CD4-positive, alpha-beta T cell treated with Interleukin-17A for 1 hour (primary cell): ENCODE measurements around the gene IRF4.
"Not testable (repeated sequence)": the region's sequence is repeated elsewhere in the genome, so short reads cannot be mapped to it uniquely, and the experiment has no call there.

ENCODE experiments used
- DNase-seq: peaks from one replicate; pipeline ENCODE4 v3.0.0-alpha.2; 2020

Gene IRF4

DNA sequence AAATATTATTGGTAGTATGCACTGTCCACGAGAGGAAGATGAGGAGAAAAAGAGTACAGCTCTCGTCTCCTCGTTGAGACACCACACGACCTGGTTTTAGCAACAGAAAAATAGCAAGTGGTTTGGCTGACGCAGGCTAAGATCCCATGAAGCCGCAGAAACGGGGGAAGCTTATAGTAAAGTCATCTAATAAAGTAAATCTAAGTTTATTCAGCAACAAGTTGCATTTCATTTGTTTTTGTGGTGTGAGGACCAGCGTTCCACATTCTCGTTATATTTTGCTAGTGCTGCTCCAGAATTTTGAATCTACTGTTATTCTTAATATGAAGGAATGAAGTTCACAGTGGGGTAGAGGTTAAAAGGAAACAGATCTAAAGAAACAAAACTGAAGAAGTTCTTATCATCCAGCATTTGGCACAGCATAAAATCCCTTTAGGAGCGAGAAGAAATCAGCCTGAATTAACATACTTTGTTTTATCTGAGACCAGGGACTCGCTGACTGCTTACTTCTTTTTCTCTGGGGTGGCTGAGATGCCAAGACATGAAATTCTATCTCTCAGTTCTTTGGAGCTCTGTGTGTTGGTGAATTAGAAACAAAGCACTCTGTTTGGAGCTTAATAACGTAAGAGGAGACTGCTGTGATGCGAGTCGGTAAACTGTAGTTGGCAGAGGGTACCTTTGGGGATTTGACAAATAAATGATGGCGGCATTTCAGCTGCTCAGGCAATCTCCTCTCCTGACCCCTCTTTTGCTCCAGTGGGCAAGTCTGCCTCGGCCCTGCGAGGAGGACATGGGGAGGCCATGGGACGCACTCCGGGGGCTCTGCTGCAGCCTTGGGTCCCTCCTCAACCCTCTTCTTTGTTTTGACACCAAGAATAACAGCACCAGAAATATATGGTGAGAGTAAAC lies 24.9 kb upstream of the IRF4 start:
- no peak for DNase-seq

DNA sequence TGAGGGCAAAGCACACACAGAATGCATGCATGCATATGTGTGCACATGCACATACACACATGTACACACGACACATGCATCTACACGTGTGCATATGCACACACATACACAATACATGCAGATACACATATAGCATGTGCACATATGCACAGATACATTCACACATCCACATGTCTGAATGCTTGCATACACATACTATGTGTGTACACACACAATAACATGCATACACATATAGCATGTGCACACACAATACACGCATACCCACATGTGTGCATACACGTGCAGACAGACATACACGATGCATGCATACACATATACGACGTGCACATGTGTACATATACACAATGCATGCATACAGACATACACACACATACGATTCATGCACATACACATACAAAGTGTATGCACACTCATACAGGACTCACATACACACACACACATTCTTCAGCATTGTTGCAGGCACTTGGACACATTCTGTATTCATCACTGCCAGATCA lies 24.2 kb upstream of the IRF4 start:
- no peak for DNase-seq

DNA sequence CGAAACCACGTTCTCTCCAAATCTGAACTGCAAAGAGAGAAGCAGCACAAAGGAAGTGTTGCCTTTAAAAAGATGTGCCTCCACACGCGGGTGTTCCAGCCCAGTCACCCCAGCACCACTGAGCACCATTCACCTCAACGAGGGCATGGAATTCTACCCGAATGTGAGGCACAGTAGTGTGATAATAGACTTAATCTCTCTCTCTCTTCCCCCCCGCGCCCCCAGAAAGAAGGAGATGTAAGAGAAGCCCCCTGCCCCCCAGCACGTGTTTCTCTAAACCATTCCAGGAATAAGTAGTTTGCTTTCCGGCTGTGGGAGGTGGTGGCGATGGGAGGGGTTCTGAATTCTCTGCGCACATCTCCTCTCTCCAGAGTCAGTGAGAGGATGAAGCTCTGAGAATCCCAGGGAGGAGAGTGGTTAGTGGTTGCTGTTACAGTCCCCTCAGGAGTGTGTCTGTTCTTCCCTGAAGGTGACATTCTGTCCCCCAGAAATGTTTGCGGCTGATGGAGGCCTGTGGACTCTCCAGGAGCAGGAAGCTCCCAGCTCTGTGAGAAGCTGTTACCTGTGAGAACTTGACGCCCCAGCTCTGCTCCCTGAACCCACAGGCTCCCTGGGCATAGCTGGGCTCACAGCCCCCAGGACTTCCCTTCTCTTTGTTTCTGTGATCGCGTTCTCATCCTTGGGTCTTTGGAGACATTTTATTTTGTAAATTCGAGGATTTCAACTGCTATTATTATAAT lies 23.5 kb upstream of the IRF4 start:
- DNase-seq, result no peak

DNA sequence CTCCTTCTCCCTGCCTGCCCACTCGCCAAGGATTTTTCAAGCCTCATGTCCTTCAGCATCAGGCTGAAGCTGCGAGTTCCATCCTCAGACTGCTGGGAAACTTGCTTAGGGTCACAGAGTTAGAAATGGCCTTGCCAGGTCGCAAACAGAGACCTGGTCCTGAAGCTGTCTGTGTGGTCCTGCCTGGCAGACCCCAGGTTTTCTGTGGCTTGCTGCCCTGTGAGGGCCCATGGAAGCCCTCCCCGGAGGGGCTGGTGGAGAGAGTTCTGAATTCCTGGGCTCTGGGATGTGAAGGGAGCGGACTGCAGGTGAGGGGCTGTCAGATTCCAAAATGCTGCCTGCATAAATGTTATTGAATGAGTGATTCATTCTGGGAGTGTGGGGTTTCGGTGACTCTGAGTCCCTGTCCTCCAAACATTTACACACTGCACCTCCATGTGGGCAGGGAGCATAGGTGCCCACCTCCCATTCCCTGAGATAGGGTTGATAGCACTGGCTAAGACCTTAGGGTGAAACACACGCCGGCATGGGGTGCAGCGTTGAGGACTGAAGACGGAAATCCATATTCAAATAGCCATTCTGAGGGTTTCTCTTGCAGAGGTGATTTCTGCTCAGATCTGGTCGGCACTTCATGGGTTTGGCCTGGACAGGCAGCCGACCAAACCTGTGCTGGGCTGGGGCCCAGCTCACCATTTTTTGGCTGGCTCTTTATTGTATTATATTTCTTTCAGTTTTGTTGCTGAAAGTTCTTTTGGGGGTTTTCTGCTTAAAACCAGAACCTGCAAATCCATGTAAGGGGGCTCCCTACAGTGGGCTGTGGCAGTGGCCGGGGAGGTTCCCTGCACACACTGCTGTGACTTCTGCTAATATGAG lies 21.8 kb upstream of the IRF4 start:
- DNase-seq, result no peak

DNA sequence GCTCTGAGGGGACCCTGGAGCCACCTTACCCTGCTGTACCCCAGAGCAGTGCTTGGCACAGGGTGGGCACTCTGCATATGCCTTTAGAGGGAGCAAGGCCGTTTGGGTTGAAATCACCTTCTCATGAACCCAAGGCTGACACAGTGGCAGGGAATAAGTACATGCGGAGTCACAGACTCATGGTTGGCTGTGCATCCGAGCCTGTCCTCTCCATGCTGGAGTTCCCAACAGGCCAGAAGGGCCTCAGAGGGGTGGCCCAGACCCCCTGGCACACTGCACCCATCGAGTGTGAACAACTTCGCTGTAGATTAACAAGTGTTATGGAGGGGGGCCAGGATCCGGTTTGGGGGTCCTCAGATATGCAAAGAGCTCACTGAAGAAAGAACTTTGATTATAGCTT lies 21.0 kb upstream of the IRF4 start:
- DNase-seq, result no peak

DNA sequence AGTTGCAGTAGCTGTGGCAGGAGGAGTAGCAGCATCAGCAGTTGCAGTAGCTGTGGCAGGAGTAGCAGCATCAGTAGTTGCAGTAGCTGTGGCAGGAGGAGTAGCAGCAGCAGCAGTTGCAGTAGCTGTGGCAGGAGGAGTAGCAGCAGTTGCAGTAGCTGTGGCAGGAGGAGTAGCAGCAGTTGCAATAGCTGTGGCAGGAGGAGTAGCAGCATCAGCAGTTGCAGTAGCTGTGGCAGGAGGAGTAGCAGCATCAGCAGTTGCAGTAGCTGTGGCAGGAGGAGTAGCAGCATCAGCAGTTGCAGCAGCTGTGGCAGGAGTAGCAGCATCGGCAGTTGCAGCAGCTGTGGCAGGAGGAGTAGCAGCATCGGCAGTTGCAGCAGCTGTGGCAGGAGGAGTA lies 19.7 kb upstream of the IRF4 start:
- DNase-seq, result not testable (repeated sequence)

DNA sequence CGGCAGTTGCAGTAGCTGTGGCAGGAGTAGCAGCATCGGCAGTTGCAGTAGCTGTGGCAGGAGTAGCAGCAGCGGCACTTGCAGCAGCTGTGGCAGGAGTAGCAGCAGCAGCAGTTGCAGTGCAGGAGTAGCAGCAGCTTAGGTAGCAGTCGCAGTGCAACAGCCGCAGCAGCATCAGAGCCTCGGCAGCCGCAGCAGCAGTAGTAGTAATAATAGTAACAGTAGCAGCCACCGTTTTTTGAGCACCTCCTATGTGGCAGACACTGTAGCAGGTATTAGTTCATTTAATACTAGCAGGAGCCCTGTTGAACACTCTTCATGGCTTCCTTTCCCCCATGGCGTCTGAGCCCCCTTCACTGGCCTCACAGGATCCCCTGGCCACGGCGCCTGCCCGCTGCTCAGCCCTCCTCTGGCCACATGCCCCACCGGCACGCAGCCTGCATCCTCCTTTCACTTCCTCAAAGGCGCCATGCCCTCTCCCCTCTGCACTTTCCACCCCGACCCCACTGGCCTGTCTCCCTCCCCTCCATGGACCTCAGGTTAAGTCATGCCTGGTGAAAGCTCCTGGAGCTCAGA lies 19.1 kb upstream of the IRF4 start:
- no peak for DNase-seq

DNA sequence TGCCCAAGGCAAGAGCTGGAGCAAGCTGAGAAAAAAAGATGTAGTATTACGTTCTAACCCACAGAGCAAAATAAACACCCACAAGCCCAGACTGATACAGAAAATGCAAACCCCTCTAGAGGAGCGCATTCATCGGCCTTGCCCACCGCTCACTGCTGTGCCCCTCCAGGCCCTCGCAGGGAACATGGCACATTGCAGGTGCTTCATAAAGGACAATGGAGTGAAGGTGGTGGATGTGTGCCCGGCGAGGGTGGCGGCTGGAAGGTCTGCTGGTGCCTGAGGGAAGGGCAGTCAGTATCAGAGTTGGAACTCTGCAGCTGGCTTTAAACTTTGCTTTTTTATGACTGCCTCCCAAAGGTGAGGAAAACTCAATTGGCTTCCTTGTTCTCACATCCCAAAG lies 18.5 kb upstream of the IRF4 start:
- no peak for DNase-seq

DNA sequence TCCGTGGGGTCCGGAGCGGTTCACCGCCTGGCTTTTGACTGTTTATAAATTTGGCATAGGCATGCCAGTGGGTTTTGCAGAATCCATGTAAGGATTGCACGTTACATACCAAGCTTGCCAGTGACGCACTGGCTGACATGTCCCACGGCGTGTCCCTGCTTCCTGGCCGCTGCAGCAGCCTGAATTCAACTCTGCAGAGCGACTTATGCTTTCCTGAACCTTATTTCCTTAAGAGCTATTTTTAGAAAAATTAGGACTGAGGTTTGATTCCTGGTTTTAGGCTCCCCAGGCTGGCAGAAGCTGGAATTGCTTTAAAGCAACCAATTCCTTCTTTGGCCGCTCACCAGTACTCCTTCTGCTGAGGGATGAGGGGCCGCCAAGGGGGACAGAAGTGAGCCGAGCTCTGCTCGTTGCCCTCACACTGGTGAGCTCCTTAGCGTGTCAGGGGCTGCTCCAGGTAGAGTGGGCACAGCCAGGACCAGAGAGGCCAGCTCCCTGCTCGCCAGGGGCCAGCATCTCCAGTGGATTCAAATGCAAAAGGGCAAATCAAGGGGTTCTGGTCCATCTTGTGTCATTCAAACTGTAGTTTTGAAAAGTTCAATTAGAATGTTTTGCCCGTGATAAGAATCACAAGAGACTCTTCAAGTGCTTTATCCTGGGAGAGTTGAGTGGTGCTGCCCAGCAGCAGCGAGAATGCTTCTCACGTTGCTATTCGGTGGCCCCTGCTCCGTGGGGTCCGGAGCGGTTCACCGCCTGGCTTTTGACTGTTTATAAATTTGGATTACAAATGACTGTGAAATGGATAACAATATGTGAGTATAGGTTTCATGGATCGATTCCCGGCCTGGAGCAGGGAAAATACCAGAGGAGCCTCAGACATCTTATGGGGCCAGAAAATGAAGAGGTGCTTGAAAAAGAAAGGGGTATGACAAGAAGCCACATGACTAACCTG lies 17.5 kb upstream of the IRF4 start:
- no peak for DNase-seq

DNA sequence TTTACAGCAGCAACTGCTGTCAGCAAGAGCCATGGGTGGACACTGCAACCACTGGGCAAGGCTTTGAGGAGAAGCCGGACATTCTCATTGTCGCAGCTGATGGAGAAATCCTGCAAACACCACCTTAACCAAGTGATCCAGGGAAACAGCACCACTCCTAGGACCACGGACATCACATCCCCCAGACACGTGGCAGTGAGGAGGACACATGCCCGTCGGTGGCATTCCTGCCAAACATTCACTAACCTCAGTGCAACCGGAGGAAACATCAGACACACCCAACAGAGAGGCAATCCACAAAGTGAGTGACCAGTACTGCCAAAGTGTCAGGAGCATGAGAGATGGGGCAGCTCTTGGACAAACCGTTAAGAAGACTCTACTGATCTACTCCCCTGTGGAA lies 16.6 kb upstream of the IRF4 start:
- DNase-seq, result no peak

DNA sequence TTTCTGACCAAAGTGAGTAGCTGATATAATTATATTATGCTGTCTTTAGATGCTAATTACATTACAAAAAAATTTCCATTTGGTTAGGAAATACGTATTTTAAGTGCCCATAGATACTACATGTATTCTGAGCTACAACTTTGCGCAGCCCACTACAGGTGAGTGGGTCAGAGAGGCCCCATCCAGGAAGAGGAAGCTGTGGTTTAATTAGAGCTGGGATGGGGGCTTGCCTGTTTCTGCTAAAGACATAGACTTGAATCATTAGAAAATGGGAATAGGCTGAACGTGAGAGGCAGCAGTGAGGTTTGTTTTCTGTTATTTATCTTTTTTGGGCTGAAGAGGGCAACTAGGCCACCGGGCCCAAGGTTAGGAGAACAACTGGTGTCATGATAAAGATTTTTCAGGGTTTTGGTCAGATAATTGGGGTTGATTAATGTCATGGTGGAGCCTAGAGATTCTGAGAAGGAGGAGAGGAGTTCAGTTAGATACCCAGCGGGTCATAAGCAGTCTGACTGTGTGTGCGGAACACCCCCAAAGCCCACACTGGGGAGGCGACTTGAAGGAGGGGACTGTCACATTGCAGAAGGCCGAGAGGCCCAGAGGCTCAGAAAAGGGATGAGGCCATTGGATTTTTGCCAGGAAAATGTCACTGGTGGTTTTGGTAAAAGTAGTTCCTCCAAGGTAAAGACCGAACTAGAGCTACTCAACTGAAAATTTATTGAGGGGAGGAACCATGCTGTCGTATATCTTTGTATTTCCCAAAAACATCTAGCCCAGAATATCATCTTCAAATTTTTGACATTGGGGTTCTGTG lies 14.5 kb upstream of the IRF4 start:
- DNase-seq, result no peak

DNA sequence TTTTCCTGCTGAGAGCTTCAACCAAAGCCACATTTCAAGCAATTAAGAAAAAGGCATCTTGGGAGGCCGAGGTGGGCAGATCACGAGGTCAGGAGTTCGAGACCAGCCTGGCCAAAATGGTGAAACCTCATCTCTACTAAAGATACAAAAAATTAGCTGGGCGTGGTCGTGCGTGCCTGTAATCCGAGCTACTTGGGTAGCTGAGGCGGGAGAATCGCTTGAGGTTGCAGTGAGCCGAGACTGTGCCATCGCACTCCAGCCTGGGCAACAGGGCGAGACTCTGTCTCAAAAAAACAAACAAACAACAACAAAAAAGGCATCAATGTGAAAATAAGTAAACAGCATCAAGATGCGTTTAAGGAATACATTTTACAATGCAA lies 13.9 kb upstream of the IRF4 start:
- DNase-seq, result not testable (repeated sequence)

DNA sequence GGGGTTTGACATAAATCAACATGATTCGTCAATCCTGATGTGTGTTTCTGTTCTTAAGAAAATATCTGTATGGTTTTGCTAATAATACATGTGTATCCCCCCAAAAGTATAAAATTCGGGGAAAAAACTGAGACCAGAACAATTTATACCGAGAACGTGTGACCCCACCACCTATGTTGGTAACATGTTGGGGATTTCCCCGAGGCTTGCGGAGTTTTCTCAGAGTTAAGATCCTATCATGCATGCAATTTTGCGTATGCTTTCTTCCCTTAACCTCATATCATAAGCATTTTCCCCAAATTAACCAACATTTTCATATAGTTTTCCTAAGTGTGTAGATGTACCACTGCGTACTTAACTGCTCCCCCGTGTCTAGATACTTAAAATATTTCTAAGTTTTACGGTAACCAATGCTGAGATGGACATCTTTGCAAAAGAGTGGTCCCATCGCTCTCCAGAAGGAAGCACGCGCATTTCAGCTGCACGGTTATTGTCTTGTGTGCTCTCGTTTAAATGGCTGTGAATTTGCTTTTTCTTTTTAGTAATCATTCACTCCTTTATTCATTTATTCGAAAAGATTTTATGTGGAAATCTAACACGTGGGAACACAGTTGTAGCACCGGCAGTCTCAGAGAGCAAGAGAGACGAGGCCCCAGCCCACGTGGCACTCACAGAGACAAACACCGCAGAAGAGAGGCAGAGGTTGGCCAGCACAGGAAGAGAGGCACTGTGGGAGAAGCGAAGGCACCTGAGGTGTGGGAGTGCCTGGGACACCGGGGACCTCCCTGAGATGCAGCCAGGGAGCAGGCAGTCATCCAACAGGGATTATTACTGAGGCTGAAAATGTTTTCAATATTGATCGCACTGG lies 13.2 kb upstream of the IRF4 start:
- no peak for DNase-seq

DNA sequence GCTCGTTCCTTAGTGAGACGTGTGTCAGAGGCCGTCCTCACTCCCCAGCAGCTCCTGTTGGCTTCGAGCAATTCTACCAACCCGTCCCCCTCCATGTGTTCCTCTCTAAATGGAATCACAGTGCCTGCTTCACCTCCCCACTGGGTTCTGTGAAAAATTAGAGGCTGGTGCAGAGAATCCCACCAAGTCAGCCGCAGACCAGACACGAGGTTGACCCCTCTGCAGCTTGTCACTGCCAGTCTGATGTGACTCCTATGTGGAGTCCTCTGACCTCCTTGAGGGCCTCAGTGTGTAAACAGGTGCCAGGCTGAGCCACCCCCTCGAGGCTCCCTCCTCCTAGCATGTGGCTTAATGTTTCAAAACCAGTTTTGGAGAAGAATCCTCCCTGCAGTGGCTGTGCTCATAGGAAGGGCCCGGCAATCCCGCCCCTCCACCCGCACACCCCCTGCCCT lies 12.6 kb upstream of the IRF4 start:
- DNase-seq, result no peak

DNA sequence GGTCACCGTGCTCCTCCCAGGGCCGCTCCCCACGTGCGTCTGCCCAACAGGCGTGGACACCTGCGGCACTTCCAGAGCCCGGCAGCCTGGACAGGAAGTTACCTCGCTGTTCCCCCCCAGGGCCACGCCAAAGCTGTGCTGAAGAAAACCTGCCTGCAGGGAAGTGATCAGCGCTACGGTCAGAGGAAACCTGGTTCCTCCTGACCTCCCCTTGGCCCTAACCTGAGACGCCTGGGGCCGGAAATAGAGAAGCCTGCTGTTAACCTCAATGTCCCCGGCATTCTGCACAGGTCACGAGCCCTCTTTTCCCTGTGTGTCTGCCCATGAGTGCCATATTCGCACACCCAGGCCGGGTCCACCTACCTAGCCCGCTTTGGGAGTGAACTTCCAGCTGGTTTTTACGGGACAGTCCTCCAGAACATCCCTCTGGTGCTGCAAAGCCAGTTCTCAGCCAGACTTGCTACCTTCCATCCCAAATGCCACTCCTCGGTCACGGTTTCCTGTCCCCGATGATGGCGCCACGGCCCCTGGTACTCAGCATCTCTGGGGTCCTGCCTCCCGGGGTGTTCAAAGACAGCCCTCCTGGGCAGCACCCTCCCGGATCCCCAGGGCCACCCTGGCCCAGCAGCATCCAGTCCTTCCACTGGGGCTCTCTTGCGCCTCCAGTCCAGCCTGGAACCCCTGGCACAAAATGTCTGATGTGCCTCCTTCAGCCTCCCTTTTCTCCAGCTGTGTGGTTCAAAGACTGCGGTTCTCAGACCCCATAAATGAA lies 12.0 kb upstream of the IRF4 start:
- DNase-seq, result no peak

DNA sequence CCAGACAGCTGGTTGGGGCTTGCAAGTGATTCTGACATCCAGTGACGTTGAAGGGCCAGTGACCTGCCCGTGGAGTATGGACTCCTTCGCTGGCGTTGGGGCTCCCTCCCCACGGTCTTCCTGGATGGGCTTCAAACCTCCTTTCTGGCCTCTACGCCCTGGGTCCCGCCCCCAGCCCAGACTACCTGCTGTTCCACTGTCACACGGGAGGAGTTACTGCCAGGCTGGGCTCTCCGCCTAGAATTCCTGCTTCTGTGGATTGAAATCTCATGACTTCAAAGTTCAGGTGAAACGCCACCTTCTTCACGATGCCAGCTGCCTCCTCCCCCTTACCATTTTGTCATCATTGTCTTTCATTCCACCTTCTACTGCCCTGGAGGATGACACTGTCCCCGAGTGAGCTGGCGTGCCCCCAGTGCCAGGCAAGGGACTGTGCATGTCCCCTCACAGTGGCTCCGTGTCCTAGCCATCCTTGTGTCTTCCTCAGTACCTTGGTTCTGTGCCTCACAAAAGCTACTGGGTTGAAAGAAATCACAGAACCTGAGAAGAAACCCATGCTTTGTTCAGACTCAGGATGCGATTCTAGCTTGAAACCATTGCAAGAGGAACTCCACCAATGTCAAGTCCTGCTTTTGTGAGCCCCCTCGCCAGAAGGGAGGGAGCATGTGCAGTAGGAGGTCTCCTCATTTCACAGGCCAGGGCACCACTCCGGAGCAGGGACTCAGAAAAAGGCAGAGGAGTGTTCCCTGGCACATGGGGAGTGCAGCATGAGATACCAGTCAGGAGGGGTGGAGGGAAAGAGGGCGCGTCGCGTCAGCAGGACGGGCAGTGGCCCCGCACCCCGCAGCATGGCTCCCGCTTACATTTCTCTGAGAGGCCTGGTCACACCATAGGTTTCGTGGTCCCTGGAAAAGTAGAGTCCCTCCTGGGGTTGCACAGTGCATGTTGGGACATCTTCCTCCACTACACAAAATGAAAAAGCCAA lies 11.0 kb upstream of the IRF4 start:
- DNase-seq, result no peak

DNA sequence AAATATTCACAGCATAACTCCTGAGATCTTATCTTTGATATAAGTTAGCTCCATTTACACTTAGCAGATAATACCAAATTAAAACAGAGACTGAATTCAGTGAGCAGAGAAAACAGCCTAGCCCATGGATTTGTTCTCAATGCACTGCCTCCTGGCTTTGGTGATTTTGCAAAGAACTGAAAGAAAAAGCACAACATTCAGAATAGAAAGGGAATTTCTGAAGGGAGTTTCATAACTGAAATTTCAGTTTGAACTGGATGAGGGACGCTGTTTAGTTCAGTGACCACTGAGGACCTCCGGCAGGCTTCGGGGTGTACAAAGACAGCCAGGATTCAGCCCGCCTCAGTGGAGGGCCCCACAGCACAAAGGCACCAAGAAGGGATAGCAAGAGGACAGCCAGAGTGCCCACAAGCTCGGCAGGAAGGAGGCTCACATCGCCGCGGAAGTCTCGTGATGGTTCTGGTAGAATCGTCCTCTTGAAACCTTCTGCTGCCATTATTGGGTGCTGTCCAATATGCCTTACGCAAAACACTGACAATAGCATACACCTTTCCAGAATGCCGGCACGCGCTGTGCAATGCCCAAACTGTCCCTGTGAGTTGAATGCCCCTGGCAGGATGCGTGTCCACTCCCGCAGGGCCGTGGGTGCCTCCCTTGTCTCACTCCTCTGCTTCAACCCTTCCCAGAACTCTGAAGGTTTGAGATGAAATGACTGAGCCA lies 9.7 kb upstream of the IRF4 start:
- no peak for DNase-seq
